ENCODE results near the gene CASS4.

- TF ChIP-seq CTCF (IDR thresholded peaks at IDR 0.05) (no peak), POLR2A (IDR thresholded peaks at IDR 0.05) (no peak)
These were observed 22.3 kb upstream of the CASS4 start for GRCh38 chr20:56389807-56390206.

Measured in ovary (tissue), 3 donors.